HG02885 (cell line): ENCODE measurements around the gene PRAMEF33.
"Not testable (repeated sequence)": the region's sequence is repeated elsewhere in the genome, so short reads cannot be mapped to it uniquely, and the experiment has no call there.

Experiments used
- ATAC-seq: cut with Tn5 transposase; IDR thresholded peaks from one replicate; pipeline ENCODE4 v1.9.1; 2021; ENCODE audit warnings: mild to moderate bottlenecking; ENCODE audit not compliant: unreplicated experiment, poor library complexity

Gene PRAMEF33

GRCh38 chr1:13303239-13303638, at the start of gene PRAMEF33:
TSS of gene PRAMEF33 (plus strand) at chr1:13303539. CDS start at chr1:13305955, 2,416 bp downstream.
- not testable (repeated sequence) for ATAC-seq

DNA sequence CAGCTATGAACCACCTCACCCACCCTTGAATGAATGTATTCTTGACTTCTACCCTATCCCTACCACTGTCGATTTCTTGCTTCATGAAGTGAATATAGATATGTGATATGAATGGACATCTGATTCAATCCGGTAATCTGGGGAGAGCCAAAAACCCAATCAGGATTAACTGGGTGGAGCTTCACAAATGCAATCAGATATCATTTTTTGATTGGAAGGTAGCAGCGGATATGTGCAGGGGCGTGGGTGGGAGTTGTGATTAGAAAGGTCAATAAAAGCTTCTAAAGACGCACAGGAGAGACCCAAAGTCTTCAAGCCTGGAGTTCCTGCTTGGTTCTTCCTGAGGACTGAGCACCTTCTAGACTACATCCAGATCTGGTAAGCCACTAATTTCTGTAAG, 49.4 kb upstream of the PRAMEF33 start, which contains the start of gene PRAMEF5:
PRAMEF5 (plus strand) TSS at position 301 of the 400 bp plus-strand sequence. CDS start 5,071 bp downstream, outside the sequence.
- ATAC-seq: not testable (repeated sequence)

GRCh38 chr1:13265124-13265523, 38.2 kb upstream of the PRAMEF33 start:
- not testable (repeated sequence) for ATAC-seq

GRCh38 chr1:13277016-13277415, 26.3 kb upstream of the PRAMEF33 start:
- ATAC-seq: not testable (repeated sequence)

GRCh38 chr1:13279617-13280016, 23.7 kb upstream of the PRAMEF33 start:
- not testable (repeated sequence) for ATAC-seq

DNA sequence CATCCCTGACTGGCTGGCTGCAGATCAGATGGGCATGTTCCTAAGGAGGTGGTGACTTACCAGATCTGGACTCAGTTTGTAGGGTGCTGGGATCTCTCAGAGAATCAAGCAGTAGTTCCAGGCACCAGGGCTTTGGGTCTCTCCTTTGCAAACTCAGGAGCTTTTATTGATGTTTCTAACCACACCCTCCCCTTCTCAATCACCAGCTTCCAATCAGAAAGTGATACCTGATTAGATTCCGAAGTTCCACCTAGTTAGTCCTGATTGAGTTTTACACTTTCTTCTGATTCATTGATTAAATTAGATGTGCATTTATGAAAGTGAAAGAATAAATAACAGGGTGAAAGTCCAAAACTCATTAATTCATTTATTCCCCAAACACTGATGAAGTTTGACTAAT, 18.3 kb upstream of the PRAMEF33 start, which contains the start of gene PRAMEF8:
PRAMEF8 (minus strand) TSS at position 101 of the 400 bp plus-strand sequence. CDS start 1,046 bp downstream, outside the sequence.
- ATAC-seq: not testable (repeated sequence)

DNA sequence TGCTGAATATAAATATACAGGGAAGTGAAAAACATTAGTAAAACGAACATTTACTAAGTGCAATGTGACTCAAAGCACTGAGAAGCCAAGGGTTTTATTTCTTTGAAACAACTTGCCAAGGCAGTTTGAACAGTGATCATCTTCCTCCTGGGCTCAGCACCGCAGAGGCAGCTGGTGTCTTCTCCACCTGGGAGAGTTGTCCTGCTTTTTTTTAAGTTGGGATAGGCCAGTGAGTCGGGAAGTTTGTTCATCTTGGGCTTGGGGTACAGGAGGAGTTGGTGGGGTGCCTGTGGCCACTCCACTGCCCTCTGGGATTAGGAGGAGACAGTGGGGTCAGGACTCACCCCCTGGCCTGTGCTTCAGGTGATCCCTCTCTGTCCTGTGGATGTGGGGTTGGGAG, 14.3 kb upstream of the PRAMEF33 start:
- not testable (repeated sequence) for ATAC-seq

GRCh38 chr1:13297216-13297931, 6.0 kb upstream of the PRAMEF33 start:
- not testable (repeated sequence) for ATAC-seq

DNA sequence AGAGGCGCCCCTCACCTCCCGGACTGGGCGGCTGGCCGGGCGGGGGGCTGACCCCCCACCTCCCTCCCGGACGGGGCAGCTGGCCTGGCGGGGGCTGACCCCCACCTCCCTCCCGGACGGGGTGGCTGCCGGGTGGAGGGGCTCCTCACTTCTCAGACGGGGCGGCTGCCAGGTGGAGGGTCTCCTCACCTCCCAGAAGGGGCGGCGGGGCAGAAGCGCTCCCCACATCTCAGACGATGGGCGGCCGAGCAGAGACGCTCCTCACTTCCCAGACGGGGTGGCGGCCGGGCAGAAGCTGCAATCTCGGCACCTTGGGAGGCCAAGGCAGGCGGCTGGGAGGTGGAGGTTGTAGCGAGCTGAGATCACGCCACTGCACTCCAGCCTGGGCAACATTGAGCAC, 4.6 kb upstream of the PRAMEF33 start:
- ATAC-seq: not testable (repeated sequence)

GRCh38 chr1:13302197-13302596, 1.1 kb upstream of the PRAMEF33 start:
- ATAC-seq: not testable (repeated sequence)

GRCh38 chr1:13315281-13315680, 11.9 kb downstream of the PRAMEF33 start, which contains the start of gene PRAMEF15:
TSS of gene PRAMEF15 (plus strand) at chr1:13315581. CDS start at chr1:13318408, 2,827 bp downstream.
- not testable (repeated sequence) for ATAC-seq

GRCh38 chr1:13342496-13342895, 39.2 kb downstream of the PRAMEF33 start:
- ATAC-seq: not testable (repeated sequence)

GRCh38 chr1:13347034-13347433, 43.7 kb downstream of the PRAMEF33 start, which contains the start of gene PRAMEF14:
TSS of gene PRAMEF14 (minus strand) at chr1:13347134. CDS start at chr1:13345314, 1,820 bp downstream.
- ATAC-seq: not testable (repeated sequence)

DNA sequence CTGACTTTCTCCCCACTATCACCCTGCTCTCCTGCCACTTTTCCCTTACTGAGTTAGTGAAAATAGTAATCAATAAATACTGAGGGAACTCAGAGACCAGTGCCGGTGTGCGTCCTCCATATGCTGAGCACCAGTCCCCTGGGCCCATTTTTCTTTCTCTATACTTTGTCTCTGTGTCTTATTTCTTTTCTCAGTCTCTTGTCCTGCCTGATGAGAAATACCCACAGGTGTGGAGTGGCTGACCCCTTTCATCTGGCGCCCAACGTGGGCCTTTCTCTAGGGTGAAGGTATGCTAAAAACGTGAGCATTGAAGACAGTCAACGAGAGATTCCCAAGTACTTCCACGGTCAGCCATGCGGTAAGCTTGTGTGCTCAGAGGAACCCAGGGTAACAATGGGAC, 50.1 kb downstream of the PRAMEF33 start:
- ATAC-seq: not testable (repeated sequence)

GRCh38 chr1:13354475-13354874, 51.1 kb downstream of the PRAMEF33 start:
- ATAC-seq: not testable (repeated sequence)

DNA sequence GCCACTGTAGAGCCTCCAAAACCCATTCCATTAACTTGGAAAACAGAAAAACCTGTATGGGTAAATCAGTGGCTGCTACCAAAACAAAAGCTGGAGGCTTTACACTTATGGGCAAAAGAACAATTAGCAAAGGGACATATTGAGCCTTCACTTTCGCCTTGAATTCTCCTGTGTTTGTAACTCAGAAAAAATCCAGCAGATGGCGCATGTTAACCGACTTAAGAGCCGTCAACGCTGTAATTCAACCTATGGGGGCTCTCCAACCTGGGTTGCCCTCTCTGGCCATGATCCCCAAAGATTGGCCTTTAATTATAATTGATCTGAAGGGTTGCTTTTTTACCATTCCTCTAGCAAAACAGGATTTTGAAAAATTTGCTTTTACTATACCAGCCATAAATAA, 53.4 kb downstream of the PRAMEF33 start:
- not testable (repeated sequence) for ATAC-seq
